Measurements from ENCODE around the gene PVALEF.

Gene PVALEF

DNA sequence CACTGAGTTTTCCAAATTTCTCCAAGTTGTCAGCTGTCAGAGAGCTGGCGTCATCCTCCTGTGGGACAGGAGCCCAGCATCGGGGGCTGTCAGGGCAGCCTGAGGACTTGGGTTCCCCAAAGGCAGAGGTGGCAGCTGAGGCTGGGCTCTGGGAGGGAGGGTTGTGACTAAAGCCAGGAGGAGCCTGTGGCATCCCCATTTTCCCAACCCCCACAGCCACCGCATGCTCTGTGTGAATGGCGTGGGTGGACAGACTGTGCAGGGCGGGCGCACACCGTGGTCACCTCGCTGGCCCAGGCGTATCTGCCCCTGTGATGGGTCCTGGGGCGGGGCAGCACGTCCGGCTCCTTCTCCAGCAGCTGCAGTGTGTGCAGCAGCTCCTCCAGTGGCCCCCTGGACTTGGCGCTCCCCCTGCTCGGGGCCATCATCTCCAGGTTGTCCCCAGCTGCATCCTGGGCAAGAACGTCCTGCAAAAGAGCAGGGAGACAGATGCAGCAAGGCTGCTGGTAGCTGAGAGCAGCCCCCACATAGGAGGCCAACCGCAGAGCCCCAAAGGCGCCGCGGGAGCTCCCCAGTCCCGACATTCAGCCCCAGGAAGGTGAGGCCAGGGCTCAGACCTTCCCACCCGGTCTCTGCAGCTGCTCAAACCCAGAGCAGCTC, 32.7 kb downstream of the PVALEF start:
- TF ChIP-seq, protein P1, sequence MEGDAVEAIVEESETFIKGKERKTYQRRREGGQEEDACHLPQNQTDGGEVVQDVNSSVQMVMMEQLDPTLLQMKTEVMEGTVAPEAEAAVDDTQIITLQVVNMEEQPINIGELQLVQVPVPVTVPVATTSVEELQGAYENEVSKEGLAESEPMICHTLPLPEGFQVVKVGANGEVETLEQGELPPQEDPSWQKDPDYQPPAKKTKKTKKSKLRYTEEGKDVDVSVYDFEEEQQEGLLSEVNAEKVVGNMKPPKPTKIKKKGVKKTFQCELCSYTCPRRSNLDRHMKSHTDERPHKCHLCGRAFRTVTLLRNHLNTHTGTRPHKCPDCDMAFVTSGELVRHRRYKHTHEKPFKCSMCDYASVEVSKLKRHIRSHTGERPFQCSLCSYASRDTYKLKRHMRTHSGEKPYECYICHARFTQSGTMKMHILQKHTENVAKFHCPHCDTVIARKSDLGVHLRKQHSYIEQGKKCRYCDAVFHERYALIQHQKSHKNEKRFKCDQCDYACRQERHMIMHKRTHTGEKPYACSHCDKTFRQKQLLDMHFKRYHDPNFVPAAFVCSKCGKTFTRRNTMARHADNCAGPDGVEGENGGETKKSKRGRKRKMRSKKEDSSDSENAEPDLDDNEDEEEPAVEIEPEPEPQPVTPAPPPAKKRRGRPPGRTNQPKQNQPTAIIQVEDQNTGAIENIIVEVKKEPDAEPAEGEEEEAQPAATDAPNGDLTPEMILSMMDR (IDR thresholded peaks at IDR 0.05; ENCODE audit: borderline replicate concordance, control extremely low read depth, extremely low read depth, insufficient read depth, missing control alignments): no peak
- in situ Hi-C loops (cut with MboI; ENCODE audit: low sequenced_read_pairs, unreplicated experiment): no loop called here
- DNase-seq (ENCODE audit: low spot score): no peak

DNA sequence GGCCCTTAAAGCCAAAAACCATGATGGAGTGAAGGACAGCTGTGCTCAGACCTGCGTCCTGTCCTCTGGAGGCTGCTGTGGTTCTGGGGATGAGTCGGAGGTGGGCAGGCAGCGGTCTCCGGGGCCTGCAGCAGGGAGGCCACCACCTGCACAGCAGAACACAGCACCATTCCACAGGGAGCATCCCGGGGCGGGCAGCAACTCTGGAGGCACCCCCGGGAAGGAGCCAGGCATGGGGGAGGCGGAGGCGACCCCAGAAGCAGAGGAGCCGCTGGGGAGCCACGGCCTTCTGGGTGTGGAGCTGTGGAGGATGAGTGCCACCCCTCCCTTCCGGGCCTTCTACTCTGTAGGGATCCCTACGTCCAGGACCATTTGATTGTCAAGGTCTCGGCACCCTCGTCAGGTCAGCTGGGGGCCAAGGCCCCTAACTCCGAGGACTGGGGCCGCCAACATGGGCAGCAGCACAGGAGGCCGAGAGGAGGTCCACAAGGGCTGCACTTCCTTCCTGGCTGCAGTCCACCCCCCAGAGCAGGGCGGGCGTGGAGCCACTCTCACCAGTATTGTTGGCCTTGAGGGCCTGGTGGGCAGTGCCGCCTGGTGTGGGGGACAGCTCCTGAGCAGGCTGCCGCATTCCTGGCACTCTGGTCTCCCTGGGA, 33.6 kb downstream of the PVALEF start:
- TF ChIP-seq, protein P1 (IDR thresholded peaks at IDR 0.05; ENCODE audit: borderline replicate concordance, control extremely low read depth, extremely low read depth, insufficient read depth, missing control alignments): no peak
- in situ Hi-C loops (cut with MboI; ENCODE audit: low sequenced_read_pairs, unreplicated experiment): no loop called here
- no peak for DNase-seq (ENCODE audit: low spot score)

DNA sequence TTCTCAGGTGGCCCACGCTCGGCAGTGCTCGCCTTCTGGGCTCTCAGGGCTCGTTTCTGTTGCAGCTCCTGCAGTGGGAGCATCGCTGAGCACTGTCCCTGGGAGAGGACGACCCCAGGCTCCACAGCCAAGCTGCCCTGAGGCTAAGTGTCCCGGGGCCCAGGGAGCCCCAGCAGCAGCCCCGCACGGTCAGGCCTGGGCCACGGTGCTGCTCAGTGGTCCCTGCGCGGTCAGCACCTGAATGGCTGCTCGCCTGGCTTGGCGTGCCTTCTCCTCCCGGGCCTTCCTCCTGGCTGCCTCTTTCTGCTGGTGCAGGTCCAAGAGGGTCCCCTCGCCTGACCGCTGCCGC, 34.1 kb downstream of the PVALEF start:
- DNase-seq (ENCODE audit: low spot score): no peak
- TF ChIP-seq, protein P1 (IDR thresholded peaks at IDR 0.05; ENCODE audit: borderline replicate concordance, control extremely low read depth, extremely low read depth, insufficient read depth, missing control alignments): no peak
- in situ Hi-C loops (cut with MboI; ENCODE audit: low sequenced_read_pairs, unreplicated experiment): no loop called here

DNA sequence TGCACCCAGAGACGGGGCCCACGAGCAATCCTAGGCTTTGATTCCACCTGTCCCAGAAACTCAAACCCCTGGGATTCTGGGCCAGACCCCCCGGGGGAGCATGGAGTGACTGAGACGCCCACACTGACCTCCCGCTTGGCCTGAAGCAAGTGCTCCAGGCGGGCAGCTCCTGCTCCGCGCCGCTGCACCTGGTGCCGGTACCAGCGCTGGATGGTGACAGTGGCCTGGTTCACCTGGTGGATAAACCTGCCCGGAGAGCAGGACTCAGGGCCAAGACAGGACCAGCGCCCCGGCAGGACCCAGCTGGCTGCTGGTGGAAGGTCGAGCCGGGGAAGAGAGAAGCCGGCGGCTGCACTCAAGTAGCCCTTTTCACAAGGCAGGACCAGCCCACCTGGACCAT, 34.9 kb downstream of the PVALEF start:
- no peak for DNase-seq (ENCODE audit: low spot score)
- TF ChIP-seq, protein P1 (IDR thresholded peaks at IDR 0.05; ENCODE audit: borderline replicate concordance, control extremely low read depth, extremely low read depth, insufficient read depth, missing control alignments): no peak
- in situ Hi-C loops (cut with MboI; ENCODE audit: low sequenced_read_pairs, unreplicated experiment): no loop called here

DNA sequence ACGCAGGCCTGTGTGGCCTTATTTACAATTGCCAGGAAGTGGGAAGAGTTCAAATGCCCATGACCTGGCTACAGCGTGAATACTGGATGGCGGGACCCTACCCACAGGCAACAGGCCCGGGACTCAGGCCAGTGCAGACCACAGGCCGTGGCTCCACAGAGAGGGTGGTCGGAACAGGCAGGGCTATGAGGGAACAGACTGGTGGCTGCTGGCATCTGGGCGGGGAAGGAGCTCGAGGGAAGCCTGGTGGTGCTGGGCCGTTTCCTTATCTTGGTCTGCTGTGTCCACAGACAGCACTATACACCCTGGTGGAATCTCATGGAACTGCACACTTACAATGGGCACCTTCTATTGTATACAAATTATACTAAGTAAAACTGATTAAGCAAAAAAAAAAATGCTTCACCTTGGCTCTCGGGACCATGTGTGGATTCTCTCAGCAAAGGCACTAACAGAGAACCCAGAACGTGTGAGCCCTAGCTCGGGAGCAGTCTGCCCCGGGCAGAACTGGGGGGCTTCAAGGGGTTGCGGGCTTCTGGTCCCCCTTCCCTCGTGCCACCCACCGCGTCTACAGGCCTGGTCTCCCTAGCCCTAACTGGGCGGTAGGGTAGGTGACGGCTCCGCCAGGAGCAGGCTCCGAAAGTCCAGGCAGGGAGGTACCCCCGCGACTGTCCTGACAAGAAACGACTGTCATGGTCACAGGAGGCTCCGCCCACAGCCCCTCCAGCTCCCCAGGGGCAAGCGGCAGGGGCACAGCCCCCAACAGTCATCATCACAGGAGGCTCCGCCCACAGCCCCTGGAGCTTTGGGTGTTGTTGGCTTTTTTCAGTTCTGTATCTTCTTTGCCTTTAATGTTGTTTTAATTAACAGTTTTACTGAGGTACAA, 35.6 kb downstream of the PVALEF start:
- TF ChIP-seq, protein P1 (IDR thresholded peaks at IDR 0.05; ENCODE audit: borderline replicate concordance, control extremely low read depth, extremely low read depth, insufficient read depth, missing control alignments): no peak
- in situ Hi-C loops (cut with MboI; ENCODE audit: low sequenced_read_pairs, unreplicated experiment): no loop called here
- DNase-seq (ENCODE audit: low spot score): peak; percentile 77

DNA sequence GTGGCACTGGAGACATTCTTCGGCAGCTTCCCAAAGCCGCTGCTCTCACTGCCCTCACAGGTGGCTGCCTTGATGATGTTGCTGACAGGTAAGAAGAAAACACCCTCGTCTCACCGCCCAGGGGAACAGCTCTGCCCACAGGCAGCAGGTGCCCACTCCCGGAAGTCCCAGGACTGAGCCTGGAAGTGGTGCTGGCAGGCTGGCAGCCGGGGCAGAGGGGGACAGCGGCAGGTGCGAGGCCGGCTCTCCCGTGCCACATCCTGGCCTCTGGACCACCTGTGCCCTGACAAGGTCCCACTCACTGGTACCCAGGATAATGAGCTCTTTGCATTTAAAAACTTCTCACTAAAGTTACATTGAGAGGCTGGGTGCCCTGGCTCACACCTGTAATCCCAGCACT, 37.0 kb downstream of the PVALEF start:
- TF ChIP-seq, protein P1 (IDR thresholded peaks at IDR 0.05; ENCODE audit: borderline replicate concordance, control extremely low read depth, extremely low read depth, insufficient read depth, missing control alignments): no peak
- in situ Hi-C loops (cut with MboI; ENCODE audit: low sequenced_read_pairs, unreplicated experiment): no loop called here
- DNase-seq (ENCODE audit: low spot score): no peak
